Measurements from ENCODE around the gene STXBP5. TPM values are rescaled to one million over a fixed set of nuclear protein-coding genes. Genes with fewer than 3 reads are reported as not detected.
"Not testable (repeated sequence)": the region's sequence is repeated elsewhere in the genome, so short reads cannot be mapped to it uniquely, and the experiment has no call there.

STXBP5 gene
- total RNA-seq, 1 donor from 2014 or later, result 29.5 TPM

- Mint-ChIP-seq H3K4me1 (ENCODE audit: low read depth) (peaks cover 6% of the 10 kb centered on the region), H3K36me3 (ENCODE audit: low read depth) (peaks cover 34% of the 10 kb centered on the region), H3K9me3 (peaks cover 9% of the 10 kb centered on the region), H3K27me3 (ENCODE audit: insufficient read depth) (no peaks in the 10 kb centered on the region), H3K27ac (no peak overlapping the region), H3K4me3 (no peak overlapping the region)
- intact Hi-C loops (cut with micrococcal nuclease), result no loop called here
- DNase-seq (ENCODE audit: low spot score), result no peak
Measured at GRCh38 chr6:147246853-147247635, 42.8 kb downstream of the STXBP5 start.

- no peaks in the 10 kb centered on the region for H3K27me3 Mint-ChIP-seq (ENCODE audit: insufficient read depth)
- intact Hi-C loops (cut with micrococcal nuclease), result no loop called here
- peaks cover 6% of the 10 kb centered on the region for H3K4me1 Mint-ChIP-seq (ENCODE audit: low read depth)
- peaks cover 18% of the 10 kb centered on the region for H3K9me3 Mint-ChIP-seq
- H3K36me3 Mint-ChIP-seq (ENCODE audit: low read depth), result peaks cover 40% of the 10 kb centered on the region
- no peak overlapping the region for H3K27ac Mint-ChIP-seq
- H3K4me3 Mint-ChIP-seq, result no peak overlapping the region
- no peak for DNase-seq (ENCODE audit: low spot score)
Measured at GRCh38 chr6:147248859-147249258, 44.6 kb downstream of the STXBP5 start.

- Mint-ChIP-seq H3K9me3 (peaks cover 21% of the 10 kb centered on the region), H3K27me3 (ENCODE audit: insufficient read depth) (no peaks in the 10 kb centered on the region), H3K4me1 (ENCODE audit: low read depth) (peaks cover under 1% of the 10 kb centered on the region), H3K36me3 (ENCODE audit: low read depth) (peaks cover 38% of the 10 kb centered on the region), H3K27ac (no peak overlapping the region), H3K4me3 (no peak overlapping the region)
- no peak for DNase-seq (ENCODE audit: low spot score)
- intact Hi-C loops (cut with micrococcal nuclease), result no loop called here
Measured at GRCh38 chr6:147251072-147251471, 46.9 kb downstream of the STXBP5 start.

GRCh38 chr6:147254929-147255473 lies 50.8 kb downstream of the STXBP5 start:
- intact Hi-C loops (cut with micrococcal nuclease); H3K27ac Mint-ChIP-seq; H3K4me1 Mint-ChIP-seq (ENCODE audit: low read depth); DNase-seq (ENCODE audit: low spot score); H3K4me3 Mint-ChIP-seq; H3K27me3 Mint-ChIP-seq (ENCODE audit: insufficient read depth): not testable (repeated sequence)
- H3K9me3 Mint-ChIP-seq, result peaks cover 13% of the 10 kb centered on the region
- H3K36me3 Mint-ChIP-seq (ENCODE audit: low read depth), result peaks cover 23% of the 10 kb centered on the region

- no peak overlapping the region for H3K27ac Mint-ChIP-seq
- intact Hi-C loops (cut with micrococcal nuclease), result no loop called here
- no peak for DNase-seq (ENCODE audit: low spot score)
- no peak overlapping the region for H3K4me3 Mint-ChIP-seq
- no peaks in the 10 kb centered on the region for H3K4me1 Mint-ChIP-seq (ENCODE audit: low read depth)
- H3K9me3 Mint-ChIP-seq, result peaks cover 12% of the 10 kb centered on the region
- no peaks in the 10 kb centered on the region for H3K27me3 Mint-ChIP-seq (ENCODE audit: insufficient read depth)
- H3K36me3 Mint-ChIP-seq (ENCODE audit: low read depth), result peaks cover 14% of the 10 kb centered on the region
Measured at GRCh38 chr6:147255948-147256674, 51.9 kb downstream of the STXBP5 start.

- no peak overlapping the region for H3K27ac Mint-ChIP-seq
- no peaks in the 10 kb centered on the region for H3K27me3 Mint-ChIP-seq (ENCODE audit: insufficient read depth)
- no peak for DNase-seq (ENCODE audit: low spot score)
- no peak overlapping the region for H3K4me3 Mint-ChIP-seq
- peaks cover 5% of the 10 kb centered on the region for H3K36me3 Mint-ChIP-seq (ENCODE audit: low read depth)
- intact Hi-C loops (cut with micrococcal nuclease), result no loop called here
- H3K4me1 Mint-ChIP-seq (ENCODE audit: low read depth), result no peaks in the 10 kb centered on the region
- peaks cover 5% of the 10 kb centered on the region for H3K9me3 Mint-ChIP-seq
Measured at GRCh38 chr6:147257760-147258159, 53.5 kb downstream of the STXBP5 start.

GRCh38 chr6:147260091-147260490 lies 55.9 kb downstream of the STXBP5 start:
- no peak overlapping the region for H3K4me3 Mint-ChIP-seq
- H3K36me3 Mint-ChIP-seq (ENCODE audit: low read depth), result peaks cover 10% of the 10 kb centered on the region
- DNase-seq (ENCODE audit: low spot score), result no peak
- peaks cover 5% of the 10 kb centered on the region for H3K4me1 Mint-ChIP-seq (ENCODE audit: low read depth)
- no peaks in the 10 kb centered on the region for H3K9me3 Mint-ChIP-seq
- no peaks in the 10 kb centered on the region for H3K27me3 Mint-ChIP-seq (ENCODE audit: insufficient read depth)
- no peak overlapping the region for H3K27ac Mint-ChIP-seq
- intact Hi-C loops (cut with micrococcal nuclease), result no loop called here

- Mint-ChIP-seq H3K27me3 (ENCODE audit: insufficient read depth) (no peaks in the 10 kb centered on the region), H3K9me3 (no peaks in the 10 kb centered on the region), H3K4me3 (no peak overlapping the region), H3K36me3 (ENCODE audit: low read depth) (peaks cover 24% of the 10 kb centered on the region), H3K4me1 (ENCODE audit: low read depth) (peaks cover 6% of the 10 kb centered on the region), H3K27ac (no peak overlapping the region)
- DNase-seq (ENCODE audit: low spot score), result no peak
- intact Hi-C loops (cut with micrococcal nuclease), result no loop called here
Measured at GRCh38 chr6:147262946-147263345, 58.7 kb downstream of the STXBP5 start.

GRCh38 chr6:147266821-147267220 lies 62.6 kb downstream of the STXBP5 start:
- no peak for DNase-seq (ENCODE audit: low spot score)
- Mint-ChIP-seq H3K4me3 (no peak overlapping the region), H3K9me3 (no peaks in the 10 kb centered on the region), H3K4me1 (ENCODE audit: low read depth) (peaks cover 16% of the 10 kb centered on the region), H3K36me3 (ENCODE audit: low read depth) (peaks cover 37% of the 10 kb centered on the region), H3K27ac (no peak overlapping the region), H3K27me3 (ENCODE audit: insufficient read depth) (no peaks in the 10 kb centered on the region)
- intact Hi-C loops (cut with micrococcal nuclease), result no loop called here

GRCh38 chr6:147267658-147268057 lies 63.4 kb downstream of the STXBP5 start:
- H3K9me3 Mint-ChIP-seq, result no peaks in the 10 kb centered on the region
- H3K4me1 Mint-ChIP-seq (ENCODE audit: low read depth), result peaks cover 16% of the 10 kb centered on the region
- no peak overlapping the region for H3K4me3 Mint-ChIP-seq
- peaks cover 37% of the 10 kb centered on the region for H3K36me3 Mint-ChIP-seq (ENCODE audit: low read depth)
- H3K27ac Mint-ChIP-seq, result no peak overlapping the region
- intact Hi-C loops (cut with micrococcal nuclease), result loop anchor here (1.0 kb wide), 3 partner anchors 15 to 72 kb away; no protein-coding TSS in a partner anchor
- no peaks in the 10 kb centered on the region for H3K27me3 Mint-ChIP-seq (ENCODE audit: insufficient read depth)
- DNase-seq (ENCODE audit: low spot score), result no peak

GRCh38 chr6:147268254-147268653 lies 64.0 kb downstream of the STXBP5 start:
- H3K27ac Mint-ChIP-seq, result peak overlapping the region; percentile 28
- no peak overlapping the region for H3K4me3 Mint-ChIP-seq
- peaks cover 42% of the 10 kb centered on the region for H3K36me3 Mint-ChIP-seq (ENCODE audit: low read depth)
- H3K27me3 Mint-ChIP-seq (ENCODE audit: insufficient read depth), result no peaks in the 10 kb centered on the region
- no peak for DNase-seq (ENCODE audit: low spot score)
- peaks cover 16% of the 10 kb centered on the region for H3K4me1 Mint-ChIP-seq (ENCODE audit: low read depth)
- H3K9me3 Mint-ChIP-seq, result no peaks in the 10 kb centered on the region
- intact Hi-C loops (cut with micrococcal nuclease), result loop anchor here (1.0 kb wide), 3 partner anchors 14 to 73 kb away; no protein-coding TSS in a partner anchor

GRCh38 chr6:147274012-147274411 lies 69.8 kb downstream of the STXBP5 start:
- H3K9me3 Mint-ChIP-seq, result peaks cover 4% of the 10 kb centered on the region
- no peak for DNase-seq (ENCODE audit: low spot score)
- no peaks in the 10 kb centered on the region for H3K27me3 Mint-ChIP-seq (ENCODE audit: insufficient read depth)
- peaks cover 28% of the 10 kb centered on the region for H3K36me3 Mint-ChIP-seq (ENCODE audit: low read depth)
- no peak overlapping the region for H3K27ac Mint-ChIP-seq
- H3K4me3 Mint-ChIP-seq, result no peak overlapping the region
- intact Hi-C loops (cut with micrococcal nuclease), result no loop called here
- H3K4me1 Mint-ChIP-seq (ENCODE audit: low read depth), result peaks cover 5% of the 10 kb centered on the region

GRCh38 chr6:147274776-147275175 lies 70.6 kb downstream of the STXBP5 start:
- Mint-ChIP-seq H3K36me3 (ENCODE audit: low read depth) (peaks cover 29% of the 10 kb centered on the region), H3K27me3 (ENCODE audit: insufficient read depth) (no peaks in the 10 kb centered on the region), H3K4me1 (ENCODE audit: low read depth) (peaks cover 12% of the 10 kb centered on the region), H3K9me3 (peaks cover 4% of the 10 kb centered on the region), H3K27ac (no peak overlapping the region), H3K4me3 (no peak overlapping the region)
- DNase-seq (ENCODE audit: low spot score), result no peak
- intact Hi-C loops (cut with micrococcal nuclease), result no loop called here

All from activated T-helper 1 cell treated with anti-CD3 and anti-CD28 coated beads, Interleukin-12 subunit alpha, Interleukin-12 subunit beta, Interleukin-2, Interleukin-4 antibody, amounts not matched to agents 30 ng/mL and 10 ng/mL and 1 ng/mL, durations not matched to agents 14 hours and 24 hours and 36 hours (primary cell).